ENCODE data around the gene ETFBKMT. TPM values are rescaled to one million over a fixed set of nuclear protein-coding genes. Genes with fewer than 3 reads are reported as not detected.

ETFBKMT gene
- total and polyA plus RNA-seq, 2 of the 13 experiments (the other 11 are each of a cell fraction or from before 2014, with no cell fraction given): 0.62 to 0.93 TPM

GRCh38 chr12:31659087-31659942 lies at the start of gene ETFBKMT (continued):
- TF ChIP-seq CEBPZ (IDR thresholded peaks at IDR 0.05; ENCODE audit: low read length) (no peak), ZNF350 (CRISPR knock-in tag; IDR thresholded peaks at IDR 0.05; ENCODE audit: borderline replicate concordance, low read depth) (peak; percentile 48; the same call in 1 of the 2 replicates), POLR2AphosphoS5 (IDR thresholded peaks at IDR 0.05; ENCODE audit: low read depth, low read length) (peak; percentile 59), LBX2 (CRISPR knock-in tag; IDR thresholded peaks at IDR 0.05; ENCODE audit: borderline replicate concordance) (no peak), SCMH1 (CRISPR knock-in tag; IDR thresholded peaks at IDR 0.05; ENCODE audit: borderline replicate concordance) (no peak), ZNF558 (CRISPR knock-in tag; IDR thresholded peaks at IDR 0.05; ENCODE audit: borderline replicate concordance) (no peak), RERE (CRISPR knock-in tag; IDR thresholded peaks at IDR 0.05; ENCODE audit: low read depth) (no peak), GATAD1 (CRISPR knock-in tag; IDR thresholded peaks at IDR 0.05) (peak; percentile 76), BCLAF1 (IDR thresholded peaks at IDR 0.05) (no peak), ZNF503 (CRISPR knock-in tag; IDR thresholded peaks at IDR 0.05) (no peak), HNF4A (CRISPR knock-in tag; IDR thresholded peaks at IDR 0.05) (0 out of 2 replicates have a peak, but pooled peaks have one; percentile 2), SRF (IDR thresholded peaks at IDR 0.05; ENCODE audit: low read depth, low read length) (0 out of 2 replicates have a peak, but pooled peaks have one; percentile 34)
